ENCODE data around the gene PEX16. TPM values are rescaled to one million over a fixed set of nuclear protein-coding genes. Genes with fewer than 3 reads are reported as not detected.

PEX16 gene
- total RNA-seq, 1 donor from 2014 or later, result 47.1 TPM

- peaks cover 3% of the 10 kb centered on the region for H3K36me3 ChIP-seq (ENCODE audit: control insufficient read depth, insufficient read depth, low read length)
- TF ChIP-seq, protein P1, sequence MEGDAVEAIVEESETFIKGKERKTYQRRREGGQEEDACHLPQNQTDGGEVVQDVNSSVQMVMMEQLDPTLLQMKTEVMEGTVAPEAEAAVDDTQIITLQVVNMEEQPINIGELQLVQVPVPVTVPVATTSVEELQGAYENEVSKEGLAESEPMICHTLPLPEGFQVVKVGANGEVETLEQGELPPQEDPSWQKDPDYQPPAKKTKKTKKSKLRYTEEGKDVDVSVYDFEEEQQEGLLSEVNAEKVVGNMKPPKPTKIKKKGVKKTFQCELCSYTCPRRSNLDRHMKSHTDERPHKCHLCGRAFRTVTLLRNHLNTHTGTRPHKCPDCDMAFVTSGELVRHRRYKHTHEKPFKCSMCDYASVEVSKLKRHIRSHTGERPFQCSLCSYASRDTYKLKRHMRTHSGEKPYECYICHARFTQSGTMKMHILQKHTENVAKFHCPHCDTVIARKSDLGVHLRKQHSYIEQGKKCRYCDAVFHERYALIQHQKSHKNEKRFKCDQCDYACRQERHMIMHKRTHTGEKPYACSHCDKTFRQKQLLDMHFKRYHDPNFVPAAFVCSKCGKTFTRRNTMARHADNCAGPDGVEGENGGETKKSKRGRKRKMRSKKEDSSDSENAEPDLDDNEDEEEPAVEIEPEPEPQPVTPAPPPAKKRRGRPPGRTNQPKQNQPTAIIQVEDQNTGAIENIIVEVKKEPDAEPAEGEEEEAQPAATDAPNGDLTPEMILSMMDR (IDR thresholded peaks at IDR 0.05; ENCODE audit: insufficient read depth, low read length, severe bottlenecking), result no peak
- no peak overlapping the region for H3K4me3 ChIP-seq (ENCODE audit: low read depth, low read length)
- DNase-seq (ENCODE audit: low read depth), result peak; percentile 53
- FAIRE-seq, result peak; percentile 60
- H3K27me3 ChIP-seq (ENCODE audit: control insufficient read depth, insufficient read depth, low read length), result no peaks in the 10 kb centered on the region
Measured at GRCh38 chr11:45930031-45930794, 12.5 kb upstream of the PEX16 start.

DNA sequence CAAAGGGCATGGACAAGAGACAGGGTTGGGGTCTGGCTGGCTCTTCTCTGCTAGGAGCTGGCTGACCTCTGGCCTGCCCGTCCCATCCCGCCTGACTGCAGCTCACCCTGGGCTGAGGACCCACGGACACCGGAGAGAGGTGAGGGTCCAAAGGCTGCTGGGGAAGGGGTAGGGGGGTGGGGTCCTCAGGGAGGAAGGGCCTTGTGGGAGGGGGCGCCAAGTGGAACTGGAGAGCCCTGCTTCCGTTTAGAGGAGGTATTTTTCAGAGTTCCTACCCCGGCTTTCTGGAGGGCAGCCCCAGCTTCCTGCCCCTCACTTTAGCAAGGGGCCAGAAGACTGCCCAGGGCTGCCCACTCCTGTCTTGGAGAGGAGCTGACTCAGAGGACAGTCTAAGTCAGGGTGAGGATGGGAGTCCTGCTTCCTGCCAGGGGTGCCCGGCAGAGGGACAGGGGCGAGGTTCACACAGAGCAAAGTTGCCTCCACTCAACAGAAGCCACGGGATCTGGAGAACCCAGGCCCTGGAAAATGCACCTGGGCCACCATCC lies 11.9 kb upstream of the PEX16 start:
- H3K4me3 ChIP-seq (ENCODE audit: low read depth, low read length), result no peak overlapping the region
- DNase-seq (ENCODE audit: low read depth), result peak; percentile 53
- no peaks in the 10 kb centered on the region for H3K27me3 ChIP-seq (ENCODE audit: control insufficient read depth, insufficient read depth, low read length)
- FAIRE-seq, result no peak
- H3K36me3 ChIP-seq (ENCODE audit: control insufficient read depth, insufficient read depth, low read length), result peaks cover 1% of the 10 kb centered on the region
- TF ChIP-seq, protein P1 (IDR thresholded peaks at IDR 0.05; ENCODE audit: insufficient read depth, low read length, severe bottlenecking), result no peak

GRCh38 chr11:45928535-45929215 lies 11.0 kb upstream of the PEX16 start:
- no peak overlapping the region for H3K4me3 ChIP-seq (ENCODE audit: low read depth, low read length)
- DNase-seq (ENCODE audit: low read depth), result no peak
- FAIRE-seq, result no peak
- no peaks in the 10 kb centered on the region for H3K27me3 ChIP-seq (ENCODE audit: control insufficient read depth, insufficient read depth, low read length)
- TF ChIP-seq, protein P1 (IDR thresholded peaks at IDR 0.05; ENCODE audit: insufficient read depth, low read length, severe bottlenecking), result no peak
- H3K36me3 ChIP-seq (ENCODE audit: control insufficient read depth, insufficient read depth, low read length), result no peaks in the 10 kb centered on the region

- H3K36me3 ChIP-seq (ENCODE audit: control insufficient read depth, insufficient read depth, low read length), result no peaks in the 10 kb centered on the region
- H3K4me3 ChIP-seq (ENCODE audit: low read depth, low read length), result no peak overlapping the region
- TF ChIP-seq, protein P1 (IDR thresholded peaks at IDR 0.05; ENCODE audit: insufficient read depth, low read length, severe bottlenecking), result no peak
- no peak for FAIRE-seq
- no peaks in the 10 kb centered on the region for H3K27me3 ChIP-seq (ENCODE audit: control insufficient read depth, insufficient read depth, low read length)
- DNase-seq (ENCODE audit: low read depth), result no peak
Measured at GRCh38 chr11:45927684-45928413, 10.2 kb upstream of the PEX16 start.

- no peaks in the 10 kb centered on the region for H3K36me3 ChIP-seq (ENCODE audit: control insufficient read depth, insufficient read depth, low read length)
- TF ChIP-seq, protein P1 (IDR thresholded peaks at IDR 0.05; ENCODE audit: insufficient read depth, low read length, severe bottlenecking), result no peak
- DNase-seq (ENCODE audit: low read depth) (no peak), FAIRE-seq (no peak)
- H3K27me3 ChIP-seq (ENCODE audit: control insufficient read depth, insufficient read depth, low read length), result no peaks in the 10 kb centered on the region
- no peak overlapping the region for H3K4me3 ChIP-seq (ENCODE audit: low read depth, low read length)
Measured at GRCh38 chr11:45927332-45927683, 9.6 kb upstream of the PEX16 start.

All from bronchial epithelial cell (primary cell).